Activated CD8-positive, alpha-beta T cell treated with anti-CD3 and anti-CD28 coated beads for 36 hours (primary cell): ENCODE results near the gene P3H2. TPM values are rescaled to one million over a fixed set of nuclear protein-coding genes. Genes with fewer than 3 reads are reported as not detected.
A peak's percentile ranks its signal among the peaks of the same experiment; 100 is the strongest.

Experiments
- ATAC-seq: fragments of 200-7000 bp; cut with Tn5 transposase; one replicate; pipeline ENCODE4 v1.10.0; 2021; ENCODE audit warnings: mild to moderate bottlenecking, moderate library complexity
- CTCF ChIA-PET: fragments of 350-600 bp; sonication (Branson Sonifier 250); formaldehyde crosslinking; loops from one replicate; lab custom pipeline; 2021; ENCODE audit warnings: antibody characterized with exemption; lab: Charles Lee
- POLR2A ChIA-PET: fragments of 350-600 bp; sonication (Branson Sonifier 250); formaldehyde crosslinking; loops from one replicate; lab custom pipeline; 2021; ENCODE audit warnings: antibody characterized with exemption; lab: Charles Lee
- DNase-seq: peaks from one replicate; pipeline ENCODE4 v3.0.0-alpha.2; 2020
- H3K27ac Mint-ChIP-seq: one replicate; pipeline ENCODE4 v1.8.0; 2021; ENCODE audit warnings: mild to moderate bottlenecking, mixed read lengths
- H3K27me3 Mint-ChIP-seq: one replicate; pipeline ENCODE4 v1.8.0; 2021; ENCODE audit warnings: mixed read lengths
- H3K36me3 Mint-ChIP-seq: one replicate; pipeline ENCODE4 v1.8.0; 2021; ENCODE audit warnings: low read depth, mixed read lengths
- H3K4me1 Mint-ChIP-seq: one replicate; pipeline ENCODE4 v1.8.0; 2021; ENCODE audit warnings: low read depth, mixed read lengths
- H3K4me3 Mint-ChIP-seq: one replicate; pipeline ENCODE4 v1.8.0; 2021; ENCODE audit warnings: mild to moderate bottlenecking, moderate library complexity, mixed read lengths
- H3K9me3 Mint-ChIP-seq: one replicate; pipeline ENCODE4 v1.8.0; 2021; ENCODE audit warnings: mixed read lengths
- CTCF ChIP-seq: fragments of 200-600 bp; IDR thresholded peaks from one replicate; pipeline ENCODE4 v1.8.0; 2022; ENCODE audit warnings: antibody characterized with exemption, mild to moderate bottlenecking
- intact Hi-C: fragments of 100-400 bp; cut with micrococcal nuclease; formaldehyde crosslinking; loops from one replicate; pipeline ENCODE4 v1.10.0; 2022
- total RNA-seq, 2 experiments: library from RNA; stranded (reverse); gene quantifications; one replicate each; pipeline ENCODE4 v1.2.3, GENCODE V29; 2021

P3H2 gene
- total RNA-seq, 2 experiments from 2014 or later = not detected

- ATAC-seq = no peak
- ChIA-PET CTCF (interaction anchor here (0.8 to 2.2 kb wide), 4 partner anchors 10 to 345 kb away, joined by 3 to 6 read pairs (median 5); partner anchors contain the start of gene CLDN1), POLR2A (no interaction called here)
- Mint-ChIP-seq H3K4me1 (no peaks in the 10 kb centered on the region), H3K27ac (no peak overlapping the region), H3K9me3 (no peaks in the 10 kb centered on the region), H3K4me3 (no peak overlapping the region), H3K36me3 (no peaks in the 10 kb centered on the region), H3K27me3 (peaks cover 24% of the 10 kb centered on the region)
- intact Hi-C loops = no loop called here
- DNase-seq = no peak
- no peak for TF ChIP-seq CTCF
Measured at GRCh38 chr3:189977174-189977573, 143.5 kb downstream of the P3H2 start.

GRCh38 chr3:189975391-189975990 is 145.2 kb downstream of the P3H2 start:
- POLR2A ChIA-PET = no interaction called here
- no peak for TF ChIP-seq CTCF
- DNase-seq = no peak
- H3K27me3 Mint-ChIP-seq = peaks cover 24% of the 10 kb centered on the region
- intact Hi-C loops = no loop called here
- H3K4me3 Mint-ChIP-seq = no peak overlapping the region
- H3K27ac Mint-ChIP-seq = no peak overlapping the region
- H3K36me3 Mint-ChIP-seq = no peaks in the 10 kb centered on the region
- H3K4me1 Mint-ChIP-seq = no peaks in the 10 kb centered on the region
- no peaks in the 10 kb centered on the region for H3K9me3 Mint-ChIP-seq
- CTCF ChIA-PET = interaction anchor here (1.0 kb wide), 1 partner anchor 14 kb away, joined by 3 read pairs; no protein-coding TSS in a partner anchor
- no peak for ATAC-seq

GRCh38 chr3:189974359-189974758 is 146.3 kb downstream of the P3H2 start:
- no peak overlapping the region for H3K27ac Mint-ChIP-seq
- ChIA-PET POLR2A (no interaction called here), CTCF (interaction anchor here (1.9 to 5.2 kb wide), 2 partner anchors 12 to 228 kb away, joined by 4 to 33 read pairs; no protein-coding TSS in a partner anchor)
- H3K4me1 Mint-ChIP-seq = no peaks in the 10 kb centered on the region
- DNase-seq (no peak), ATAC-seq (no peak)
- peaks cover 24% of the 10 kb centered on the region for H3K27me3 Mint-ChIP-seq
- no peak for TF ChIP-seq CTCF
- no peaks in the 10 kb centered on the region for H3K36me3 Mint-ChIP-seq
- no peaks in the 10 kb centered on the region for H3K9me3 Mint-ChIP-seq
- intact Hi-C loops = no loop called here
- H3K4me3 Mint-ChIP-seq = no peak overlapping the region

- peak; percentile 85 for TF ChIP-seq CTCF
- POLR2A ChIA-PET = no interaction called here
- Mint-ChIP-seq H3K36me3 (no peaks in the 10 kb centered on the region), H3K27ac (no peak overlapping the region), H3K27me3 (peaks cover 8% of the 10 kb centered on the region), H3K4me1 (no peaks in the 10 kb centered on the region), H3K4me3 (no peak overlapping the region), H3K9me3 (no peaks in the 10 kb centered on the region)
- ATAC-seq (peak; percentile 60), DNase-seq (peak; percentile 14)
- CTCF ChIA-PET = interaction anchor here (0.7 to 3.3 kb wide), 24 partner anchors 8 to 612 kb away, joined by 3 to 20 read pairs (median 3); partner anchors contain the start of gene CLDN1
- intact Hi-C loops = loop anchor here (2.0 to 10.0 kb wide), 2 partner anchors 235 to 357 kb away; partner anchors contain the start of gene CLDN1
Measured at GRCh38 chr3:189967254-189967865, 153.3 kb downstream of the P3H2 start.

GRCh38 chr3:189966843-189967242 is 153.9 kb downstream of the P3H2 start:
- ATAC-seq (no peak), DNase-seq (no peak)
- Mint-ChIP-seq H3K4me3 (no peak overlapping the region), H3K4me1 (peaks cover under 1% of the 10 kb centered on the region), H3K27ac (no peak overlapping the region), H3K36me3 (no peaks in the 10 kb centered on the region), H3K9me3 (no peaks in the 10 kb centered on the region), H3K27me3 (peaks cover 8% of the 10 kb centered on the region)
- intact Hi-C loops = loop anchor here (2.0 to 10.0 kb wide), 2 partner anchors 236 to 358 kb away; partner anchors contain the start of gene CLDN1
- TF ChIP-seq CTCF = no peak
- POLR2A ChIA-PET = no interaction called here
- CTCF ChIA-PET = interaction anchor here (0.7 to 3.3 kb wide), 17 partner anchors 7 to 612 kb away, joined by 3 to 20 read pairs (median 4); partner anchors contain the start of gene CLDN1
